Endometrium (tissue), 2 donors: ENCODE data around the gene RNF19B.
A peak's percentile ranks its signal among the peaks of the same experiment; 100 is the strongest.
"Not testable (repeated sequence)": the region's sequence is repeated elsewhere in the genome, so short reads cannot be mapped to it uniquely, and the experiment has no call there.

Experiments
- FAIRE-seq: peaks from 2 replicates; lab custom pipeline; 2012; peaks lifted over from hg19 to GRCh38; lab: Jason Lieb, UNC
- donor health status: control.
- donor health status: control.

The RNF19B gene

GRCh38 chr1:32992489-32993323, 28.1 kb upstream of the RNF19B start:
- no peak for FAIRE-seq

GRCh38 chr1:32991819-32992488, 27.3 kb upstream of the RNF19B start:
- no peak for FAIRE-seq

GRCh38 chr1:32991386-32991785, 26.8 kb upstream of the RNF19B start:
- FAIRE-seq: no peak

- FAIRE-seq: no peak
Measured at GRCh38 chr1:32990887-32991286, 26.3 kb upstream of the RNF19B start.

GRCh38 chr1:32989160-32990050, 24.8 kb upstream of the RNF19B start:
- FAIRE-seq: peak; percentile 67

GRCh38 chr1:32988665-32989064, 24.1 kb upstream of the RNF19B start:
- no peak for FAIRE-seq

- no peak for FAIRE-seq
Measured at GRCh38 chr1:32985226-32985625, 20.6 kb upstream of the RNF19B start.

- FAIRE-seq: no peak
Measured at GRCh38 chr1:32984455-32985171, 20.0 kb upstream of the RNF19B start.

GRCh38 chr1:32984090-32984454, 19.5 kb upstream of the RNF19B start:
- no peak for FAIRE-seq

- FAIRE-seq: no peak
Measured at GRCh38 chr1:32983020-32983419, 18.4 kb upstream of the RNF19B start.

- no peak for FAIRE-seq
Measured at GRCh38 chr1:32981003-32981901, 16.6 kb upstream of the RNF19B start.

- FAIRE-seq: no peak
Measured at GRCh38 chr1:32980080-32980479, 15.5 kb upstream of the RNF19B start.

GRCh38 chr1:32978854-32979253, 14.2 kb upstream of the RNF19B start:
- no peak for FAIRE-seq

GRCh38 chr1:32977546-32978087, 13.0 kb upstream of the RNF19B start:
- peak; percentile 81 for FAIRE-seq

- not testable (repeated sequence) for FAIRE-seq
Measured at GRCh38 chr1:32975055-32975454, 10.4 kb upstream of the RNF19B start.

GRCh38 chr1:32973458-32973857, 8.8 kb upstream of the RNF19B start:
- FAIRE-seq: not testable (repeated sequence)

- no peak for FAIRE-seq
Measured at GRCh38 chr1:32972814-32973428, 8.3 kb upstream of the RNF19B start.

- no peak for FAIRE-seq
Measured at GRCh38 chr1:32971576-32971975, 7.0 kb upstream of the RNF19B start.

- no peak for FAIRE-seq
Measured at GRCh38 chr1:32971156-32971555, 6.5 kb upstream of the RNF19B start.

- no peak for FAIRE-seq
Measured at GRCh38 chr1:32969566-32969965, 5.0 kb upstream of the RNF19B start.
